K562 (cell line): Measurements from ENCODE around the gene TAF11. TPM values are rescaled to one million over a fixed set of nuclear protein-coding genes. Genes with fewer than 3 reads are reported as not detected.
"Not testable (repeated sequence)": the region's sequence is repeated elsewhere in the genome, so short reads cannot be mapped to it uniquely, and the experiment has no call there.

ENCODE experiments used
- ATAC-seq: fragments of 200-7000 bp; cut with Tn5 transposase; 3 replicates; pipeline ENCODE4 v1.9.1; 2020; ENCODE audit warnings: moderate library complexity
- BruUV-seq: library from RNA; stranded (reverse); fragments of 400-500 nt; replicated peaks from 2 replicates; lab custom pipeline; 2021; lab: Mats Ljungman, UMichigan
- CTCF ChIA-PET: fragments of 300-600 bp; formaldehyde crosslinking; extraction: SDS; loops from one replicate; lab custom pipeline; 2021; ENCODE audit warnings: low intra/inter-chr PET ratio; lab: Yijun Ruan, JAX
- POLR2A ChIA-PET: fragments of 300-600, 350-650 bp; sonication (Branson Sonifier 250); formaldehyde crosslinking; extraction: SDS; loops from one replicate; lab custom pipeline; 2021; ENCODE audit warnings: antibody characterized with exemption, inconsistent platforms; lab: Yijun Ruan, JAX
- DNase-seq, 4 experiments: peaks; one replicate each; pipeline versions ENCODE4 v3.0.0 to v3.0.0-alpha.2; 2011 to 2018; ENCODE audit warnings: low spot score in 3 of 4, mixed read lengths in 3 of 4; ENCODE audit errors: extremely low read depth in 1 of 4
- FAIRE-seq: peaks from 2 replicates; lab custom pipeline; 2011; peaks lifted over from hg19 to GRCh38; lab: Jason Lieb, UNC
- H2AFZ ChIP-seq: 2 replicates; pipeline ENCODE4 v1.6.0; 2011; ENCODE audit warnings: low read depth, low read length, control low read depth, inconsistent platforms
- H3K27ac ChIP-seq: fragments of 200-600 bp; 3 replicates; pipeline ENCODE4 v1.8.0; 2011; ENCODE audit warnings: low read depth, mild to moderate bottlenecking, control low read depth, inconsistent platforms, low read length, moderate library complexity, mixed read lengths; ENCODE audit errors: extremely low read depth
- H3K27me3 ChIP-seq, 2 experiments: fragments of 300-600 bp in 1 of 2; 2 replicates in 1 of 2; 3 replicates in 1 of 2; pipeline versions ENCODE4 v1.6.0 to v1.8.0; 2011; ENCODE audit warnings: inconsistent platforms in 2 of 2, low read length in 2 of 2, mild to moderate bottlenecking in 1 of 2, mixed read lengths in 1 of 2, moderate library complexity in 1 of 2; ENCODE audit not compliant: control insufficient read depth in 2 of 2, insufficient read depth in 2 of 2
- H3K36me3 ChIP-seq: fragments of 300-600 bp; 3 replicates; pipeline ENCODE4 v1.8.0; 2011; ENCODE audit warnings: mild to moderate bottlenecking, low read length, inconsistent platforms; ENCODE audit not compliant: control insufficient read depth, insufficient read depth
- H3K4me1 ChIP-seq, 2 experiments: fragments of 200-600 bp in 1 of 2; replicated peaks in 1 of 2; 2 replicates in 1 of 2; 3 replicates in 1 of 2; pipeline versions ENCODE4 v1.5.1 to v1.8.0; 2011; ENCODE audit warnings: inconsistent platforms in 2 of 2, low read length in 2 of 2, mild to moderate bottlenecking in 1 of 2, mixed read lengths in 1 of 2, moderate library complexity in 1 of 2; ENCODE audit not compliant: control insufficient read depth in 2 of 2, insufficient read depth in 2 of 2
- H3K4me2 ChIP-seq: 2 replicates; pipeline ENCODE4 v1.6.1; 2011; ENCODE audit warnings: low read length, control low read depth, inconsistent platforms, mixed read lengths; ENCODE audit not compliant: insufficient read depth
- H3K4me3 ChIP-seq: fragments of 200-600 bp; sonication (generic), shearing (Covaris generic); 2 replicates; pipeline ENCODE4 v1.5.1; 2016; ENCODE audit warnings: control low read depth, inconsistent platforms
- H3K79me2 ChIP-seq: fragments of 200-600 bp; 3 replicates; pipeline ENCODE4 v1.8.0; 2011; ENCODE audit warnings: low read length, inconsistent platforms; ENCODE audit not compliant: control insufficient read depth, insufficient read depth
- H3K9ac ChIP-seq, 2 experiments: 2 replicates each; pipeline versions ENCODE4 v1.6.0 to v1.6.1; 2011; ENCODE audit warnings: low read depth in 2 of 2, low read length in 2 of 2, control low read depth in 1 of 2, inconsistent platforms in 1 of 2, mild to moderate bottlenecking in 1 of 2, mixed read lengths in 1 of 2; ENCODE audit not compliant: insufficient read depth in 1 of 2
- H3K9me1 ChIP-seq: one replicate; pipeline ENCODE4 v1.6.0; 2011; ENCODE audit warnings: inconsistent platforms, mild to moderate bottlenecking, low read length, moderate library complexity; ENCODE audit not compliant: control insufficient read depth, insufficient read depth
- H3K9me3 ChIP-seq: replicated peaks from 2 replicates; pipeline ENCODE4 v1.5.1; 2011; ENCODE audit warnings: low read depth, low read length, inconsistent platforms; ENCODE audit not compliant: control insufficient read depth, insufficient read depth
- H4K20me1 ChIP-seq: replicated peaks from 2 replicates; pipeline ENCODE4 v1.6.1; 2011; ENCODE audit warnings: low read length, inconsistent platforms, mixed read lengths; ENCODE audit not compliant: control insufficient read depth, insufficient read depth
- NFIC ChIP-seq: fragments of 450-650 bp; IDR thresholded peaks from 2 replicates; pipeline ENCODE4 v1.6.1; 2017; ENCODE audit warnings: mild to moderate bottlenecking, inconsistent platforms
- PRMT5 ChIP-seq: sonication (generic); formaldehyde crosslinking; IDR thresholded peaks from 2 replicates; pipeline ENCODE4 v1.5.0; 2020; ENCODE audit warnings: missing genetic modification reagents
- RBM22 ChIP-seq: fragments of 200-400 bp; formaldehyde crosslinking; IDR thresholded peaks from 2 replicates; pipeline ENCODE4 v1.6.1; 2018; ENCODE audit warnings: low read length, low read depth; ENCODE audit not compliant: poor library complexity, severe bottlenecking
- SIN3B ChIP-seq: fragments of 450-650 bp; IDR thresholded peaks from 2 replicates; pipeline ENCODE4 v1.6.1; 2017; ENCODE audit warnings: low read depth, mild to moderate bottlenecking, moderate library complexity
- SRSF1 ChIP-seq: fragments of 200-400 bp; formaldehyde crosslinking; IDR thresholded peaks from 2 replicates; pipeline ENCODE4 v1.6.1; 2017; ENCODE audit warnings: mild to moderate bottlenecking, low read depth, low read length, moderate library complexity
- TEAD1 ChIP-seq, 2 experiments: fragments of 450-650 bp in 1 of 2; sonication (generic) in 1 of 2; formaldehyde crosslinking; IDR thresholded peaks; 2 replicates each; pipeline versions ENCODE4 v1.4.0 to v1.8.0; 2020 to 2022; ENCODE audit warnings: mild to moderate bottlenecking in 2 of 2, missing genetic modification reagents in 1 of 2
- ZFP1 ChIP-seq: fragments of 450-650 bp; formaldehyde crosslinking; IDR thresholded peaks from 2 replicates; pipeline ENCODE4 v1.4.0; 2020; ENCODE audit warnings: mild to moderate bottlenecking, mixed read lengths
- ZNF23 ChIP-seq: fragments of 250-450 bp; sonication (Bioruptor Pico); IDR thresholded peaks from 2 replicates; pipeline ENCODE4 v1.4.0; 2020; ENCODE audit warnings: mild to moderate bottlenecking
- WGBS: fragments of 100-300 bp; shearing (Covaris generic); methylation state at CpG from one replicate; pipeline ENCODE4 v1.1.6; 2016; ENCODE audit warnings: low coverage, mixed read lengths; ENCODE audit not compliant: insufficient coverage; ENCODE audit errors: missing lambda C conversion rate; 5-methylcytosine and 5-hydroxymethylcytosine counted together
- in situ Hi-C: fragments of 300-500 bp; cut with MboI; formaldehyde crosslinking; loops from 4 replicates; pipeline ENCODE4 v1.15.0; 2018; ENCODE audit warnings: inconsistent platforms, mixed read lengths
- intact Hi-C: fragments of 100-400 bp; cut with micrococcal nuclease; formaldehyde crosslinking; loops from 2 replicates; pipeline ENCODE4 v1.14.2; 2022
- polyA plus RNA-seq, 8 experiments: library from polyadenylated mRNA; depleted of rRNA in 4 of 8; stranded (reverse) in 5 of 8; unstranded in 3 of 8; fragments of >200 nt; fragmentation: Nextera tagmentation in 2 of 8; fragmentation: Illumina TruSeq in 1 of 8; extraction: Ambion mirVana in 2 of 8; extraction: Trizol in 1 of 8; gene quantifications; 2 replicates each; pipeline versions ENCODE4 v1.2.1 to v1.2.3, GENCODE V29; 2011 to 2014; ENCODE audit warnings: inconsistent platforms in 1 of 8, missing spikeins in 1 of 8
- total RNA-seq, 7 experiments: library from RNA; depleted of rRNA in 6 of 7; stranded (reverse); fragments of >200 nt in 6 of 7; fragmentation: Illumina TruSeq in 2 of 7; extraction: Trizol in 2 of 7; gene quantifications; 2 replicates each; pipeline versions ENCODE4 v1.2.1 to v1.2.3, GENCODE V29; 2011 to 2021; ENCODE audit warnings: low replicate concordance in 1 of 7
- TF ChIP-seq, protein P1 (sequence below): sonication (generic); formaldehyde crosslinking; IDR thresholded peaks from 2 replicates; pipeline ENCODE4 v1.8.0; 2022; ENCODE audit warnings: missing genetic modification reagents, mild to moderate bottlenecking, borderline replicate concordance
- TF ChIP-seq, protein P2 (sequence below): IDR thresholded peaks from 2 replicates; pipeline ENCODE4 v1.6.1; 2011; ENCODE audit not compliant: insufficient read length; ENCODE audit errors: extremely low read depth
- TF ChIP-seq, protein P3 (sequence below): fragments of 450-650 bp; IDR thresholded peaks from 2 replicates; pipeline ENCODE4 v1.7.0; 2016; ENCODE audit warnings: borderline replicate concordance
- TF ChIP-seq, protein P4 (sequence below): fragments of 450-650 bp; formaldehyde crosslinking; IDR thresholded peaks from 2 replicates; pipeline ENCODE4 v1.4.0; 2020; ENCODE audit warnings: mild to moderate bottlenecking, moderate library complexity
- TF ChIP-seq, protein P5 (sequence below), 2 experiments: IDR thresholded peaks; 2 replicates each; pipeline ENCODE4 v1.6.1; 2011; ENCODE audit warnings: borderline replicate concordance in 1 of 2, control low read depth in 1 of 2, low read depth in 1 of 2, low read length in 1 of 2, mild to moderate bottlenecking in 1 of 2, mixed read lengths in 1 of 2, moderate library complexity in 1 of 2; ENCODE audit not compliant: insufficient read depth in 1 of 2, insufficient read length in 1 of 2, poor library complexity in 1 of 2, severe bottlenecking in 1 of 2; ENCODE audit errors: extremely low read depth in 1 of 2

Gene TAF11
- total and polyA plus RNA-seq, 9 of the 15 experiments (the other 6 are each of a cell fraction or from before 2014, with no cell fraction given): 40.9 to 91.9 (median 71.9) TPM

DNA sequence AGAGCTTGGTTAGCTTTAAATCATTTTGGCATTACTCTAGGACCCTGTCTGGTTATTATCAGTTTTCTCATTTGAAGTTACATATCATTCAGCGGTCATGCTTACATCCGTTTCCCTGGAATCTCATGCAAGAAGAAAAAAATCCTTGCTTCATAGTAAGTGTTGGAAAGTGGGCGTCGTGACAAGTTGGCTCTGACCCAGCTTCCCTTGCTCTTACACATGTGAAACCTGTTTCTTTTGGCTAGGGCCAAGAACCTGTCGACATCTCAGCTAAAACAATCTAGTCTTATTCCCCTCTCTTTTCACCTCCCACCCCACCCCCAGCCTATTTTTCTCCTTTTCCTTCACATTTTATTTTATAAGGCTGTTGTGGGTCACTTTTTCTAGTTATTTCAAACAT is 46.7 kb upstream of the TAF11 start (continued):
- TF ChIP-seq, protein P1, sequence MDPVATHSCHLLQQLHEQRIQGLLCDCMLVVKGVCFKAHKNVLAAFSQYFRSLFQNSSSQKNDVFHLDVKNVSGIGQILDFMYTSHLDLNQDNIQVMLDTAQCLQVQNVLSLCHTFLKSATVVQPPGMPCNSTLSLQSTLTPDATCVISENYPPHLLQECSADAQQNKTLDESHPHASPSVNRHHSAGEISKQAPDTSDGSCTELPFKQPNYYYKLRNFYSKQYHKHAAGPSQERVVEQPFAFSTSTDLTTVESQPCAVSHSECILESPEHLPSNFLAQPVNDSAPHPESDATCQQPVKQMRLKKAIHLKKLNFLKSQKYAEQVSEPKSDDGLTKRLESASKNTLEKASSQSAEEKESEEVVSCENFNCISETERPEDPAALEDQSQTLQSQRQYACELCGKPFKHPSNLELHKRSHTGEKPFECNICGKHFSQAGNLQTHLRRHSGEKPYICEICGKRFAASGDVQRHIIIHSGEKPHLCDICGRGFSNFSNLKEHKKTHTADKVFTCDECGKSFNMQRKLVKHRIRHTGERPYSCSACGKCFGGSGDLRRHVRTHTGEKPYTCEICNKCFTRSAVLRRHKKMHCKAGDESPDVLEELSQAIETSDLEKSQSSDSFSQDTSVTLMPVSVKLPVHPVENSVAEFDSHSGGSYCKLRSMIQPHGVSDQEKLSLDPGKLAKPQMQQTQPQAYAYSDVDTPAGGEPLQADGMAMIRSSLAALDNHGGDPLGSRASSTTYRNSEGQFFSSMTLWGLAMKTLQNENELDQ (CRISPR knock-in tag): no peak
- TF ChIP-seq, protein P2, sequence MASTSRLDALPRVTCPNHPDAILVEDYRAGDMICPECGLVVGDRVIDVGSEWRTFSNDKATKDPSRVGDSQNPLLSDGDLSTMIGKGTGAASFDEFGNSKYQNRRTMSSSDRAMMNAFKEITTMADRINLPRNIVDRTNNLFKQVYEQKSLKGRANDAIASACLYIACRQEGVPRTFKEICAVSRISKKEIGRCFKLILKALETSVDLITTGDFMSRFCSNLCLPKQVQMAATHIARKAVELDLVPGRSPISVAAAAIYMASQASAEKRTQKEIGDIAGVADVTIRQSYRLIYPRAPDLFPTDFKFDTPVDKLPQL: no peak
- TF ChIP-seq PRMT5 (no peak), NFIC (no peak), ZFP1 (CRISPR knock-in tag) (no peak), RBM22 (no peak), SRSF1 (no peak), ZNF23 (CRISPR knock-in tag) (no peak), SIN3B (no peak), TEAD1 (CRISPR knock-in tag; IDR thresholded peaks at IDR 0.05) (no peak)
- TF ChIP-seq, protein P3, sequence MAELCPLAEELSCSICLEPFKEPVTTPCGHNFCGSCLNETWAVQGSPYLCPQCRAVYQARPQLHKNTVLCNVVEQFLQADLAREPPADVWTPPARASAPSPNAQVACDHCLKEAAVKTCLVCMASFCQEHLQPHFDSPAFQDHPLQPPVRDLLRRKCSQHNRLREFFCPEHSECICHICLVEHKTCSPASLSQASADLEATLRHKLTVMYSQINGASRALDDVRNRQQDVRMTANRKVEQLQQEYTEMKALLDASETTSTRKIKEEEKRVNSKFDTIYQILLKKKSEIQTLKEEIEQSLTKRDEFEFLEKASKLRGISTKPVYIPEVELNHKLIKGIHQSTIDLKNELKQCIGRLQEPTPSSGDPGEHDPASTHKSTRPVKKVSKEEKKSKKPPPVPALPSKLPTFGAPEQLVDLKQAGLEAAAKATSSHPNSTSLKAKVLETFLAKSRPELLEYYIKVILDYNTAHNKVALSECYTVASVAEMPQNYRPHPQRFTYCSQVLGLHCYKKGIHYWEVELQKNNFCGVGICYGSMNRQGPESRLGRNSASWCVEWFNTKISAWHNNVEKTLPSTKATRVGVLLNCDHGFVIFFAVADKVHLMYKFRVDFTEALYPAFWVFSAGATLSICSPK: no peak
- TF ChIP-seq, protein P4, sequence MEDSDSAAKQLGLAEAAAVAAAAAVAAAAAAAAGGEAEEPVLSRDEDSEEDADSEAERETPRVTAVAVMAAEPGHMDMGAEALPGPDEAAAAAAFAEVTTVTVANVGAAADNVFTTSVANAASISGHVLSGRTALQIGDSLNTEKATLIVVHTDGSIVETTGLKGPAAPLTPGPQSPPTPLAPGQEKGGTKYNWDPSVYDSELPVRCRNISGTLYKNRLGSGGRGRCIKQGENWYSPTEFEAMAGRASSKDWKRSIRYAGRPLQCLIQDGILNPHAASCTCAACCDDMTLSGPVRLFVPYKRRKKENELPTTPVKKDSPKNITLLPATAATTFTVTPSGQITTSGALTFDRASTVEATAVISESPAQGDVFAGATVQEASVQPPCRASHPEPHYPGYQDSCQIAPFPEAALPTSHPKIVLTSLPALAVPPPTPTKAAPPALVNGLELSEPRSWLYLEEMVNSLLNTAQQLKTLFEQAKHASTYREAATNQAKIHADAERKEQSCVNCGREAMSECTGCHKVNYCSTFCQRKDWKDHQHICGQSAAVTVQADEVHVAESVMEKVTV: no peak
- TF ChIP-seq, protein P5, sequence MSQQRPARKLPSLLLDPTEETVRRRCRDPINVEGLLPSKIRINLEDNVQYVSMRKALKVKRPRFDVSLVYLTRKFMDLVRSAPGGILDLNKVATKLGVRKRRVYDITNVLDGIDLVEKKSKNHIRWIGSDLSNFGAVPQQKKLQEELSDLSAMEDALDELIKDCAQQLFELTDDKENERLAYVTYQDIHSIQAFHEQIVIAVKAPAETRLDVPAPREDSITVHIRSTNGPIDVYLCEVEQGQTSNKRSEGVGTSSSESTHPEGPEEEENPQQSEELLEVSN (IDR thresholded peaks at IDR 0.05; ENCODE audit: borderline replicate concordance in 1 of 2, extremely low read depth in 1 of 2, insufficient read depth in 1 of 2, insufficient read length in 1 of 2, low read depth in 1 of 2, low read length in 1 of 2, poor library complexity in 1 of 2, severe bottlenecking in 1 of 2): no peak
- TF ChIP-seq, all 486 proteins: peak for 0

DNA sequence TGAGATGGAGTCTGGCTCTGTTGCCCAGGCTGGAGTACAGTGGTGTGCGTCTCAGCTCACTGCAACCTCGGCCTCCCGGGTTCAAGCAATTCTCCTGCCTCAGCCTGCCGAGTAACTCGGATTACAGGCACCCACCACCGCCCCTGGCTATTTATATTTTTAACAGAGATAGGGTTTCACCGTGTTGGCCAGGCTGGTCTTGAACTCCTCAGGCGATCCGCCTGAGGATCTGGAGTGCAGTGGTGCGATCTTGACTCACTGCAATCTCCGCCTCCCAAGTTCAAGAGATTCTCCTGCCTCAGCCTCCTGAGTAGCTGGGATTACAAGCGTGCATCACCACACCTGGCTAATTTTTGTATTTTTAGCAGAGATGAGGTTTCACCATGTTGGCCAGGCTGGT is 44.4 kb upstream of the TAF11 start:
- H3K27me3 ChIP-seq, H3K9me3 ChIP-seq, H2AFZ ChIP-seq, CTCF ChIA-PET, DNase-seq, H3K4me2 ChIP-seq, intact Hi-C loops, H3K79me2 ChIP-seq, H3K27ac ChIP-seq, H3K4me1 ChIP-seq, H3K9ac ChIP-seq, FAIRE-seq, H3K4me3 ChIP-seq, BruUV-seq, H3K9me1 ChIP-seq, ATAC-seq, H3K36me3 ChIP-seq, in situ Hi-C loops: not testable (repeated sequence)
- H4K20me1 ChIP-seq: peaks cover 12% of the 10 kb centered on the region
- 69% methylated on average over 12 of the region's 12 CpGs for WGBS
- POLR2A ChIA-PET: interaction anchor here (0.6 to 0.7 kb wide), 2 partner anchors 14 to 1577 kb away, joined by 3 read pairs; no protein-coding TSS in a partner anchor
